Measurements from ENCODE around the gene MB21D2. TPM values are rescaled to one million over a fixed set of nuclear protein-coding genes. Genes with fewer than 3 reads are reported as not detected.

The MB21D2 gene
- total RNA-seq, 1 donor from 2014 or later, result 8.9 TPM

DNA sequence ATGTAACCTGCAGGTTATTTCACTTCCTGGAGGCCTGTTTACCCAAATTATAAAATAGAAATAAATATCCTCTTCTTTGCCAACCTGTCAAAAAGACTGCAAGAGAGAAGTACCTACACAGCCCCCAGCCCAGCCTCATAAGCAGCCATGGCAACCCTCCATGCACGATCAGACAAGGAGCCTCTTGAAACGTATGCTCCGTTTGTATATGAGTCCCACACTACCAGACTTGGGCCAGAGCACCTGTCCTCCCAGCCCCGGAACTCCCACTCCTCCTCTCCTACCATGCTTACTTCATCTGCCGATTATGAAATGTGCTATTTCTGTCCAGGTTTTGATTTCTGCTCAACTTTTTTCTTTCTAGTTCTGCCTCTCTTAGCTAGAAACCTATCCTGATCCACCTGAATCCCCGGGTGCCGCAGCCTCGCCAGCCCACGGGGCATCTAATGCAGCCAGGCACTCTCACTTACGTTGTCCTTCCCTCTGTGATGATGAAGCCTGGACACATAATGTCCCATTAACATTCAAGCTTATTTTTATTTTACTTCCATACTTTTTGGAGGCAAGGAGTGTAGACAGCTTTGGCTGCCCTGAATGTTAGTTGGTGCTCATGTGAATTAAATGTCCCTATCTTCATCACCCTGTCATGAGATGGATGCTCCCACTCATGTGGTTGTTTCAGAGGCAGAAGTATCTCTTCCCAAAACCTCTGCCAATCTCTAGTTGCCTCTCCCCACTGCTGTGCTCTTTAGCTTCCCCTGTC lies 73.8 kb downstream of the MB21D2 start:
- Mint-ChIP-seq H3K4me1 (ENCODE audit: low read depth) (peaks cover 33% of the 10 kb centered on the region), H3K27ac (ENCODE audit: unreplicated experiment) (no peak overlapping the region)
- TF ChIP-seq, protein P1, sequence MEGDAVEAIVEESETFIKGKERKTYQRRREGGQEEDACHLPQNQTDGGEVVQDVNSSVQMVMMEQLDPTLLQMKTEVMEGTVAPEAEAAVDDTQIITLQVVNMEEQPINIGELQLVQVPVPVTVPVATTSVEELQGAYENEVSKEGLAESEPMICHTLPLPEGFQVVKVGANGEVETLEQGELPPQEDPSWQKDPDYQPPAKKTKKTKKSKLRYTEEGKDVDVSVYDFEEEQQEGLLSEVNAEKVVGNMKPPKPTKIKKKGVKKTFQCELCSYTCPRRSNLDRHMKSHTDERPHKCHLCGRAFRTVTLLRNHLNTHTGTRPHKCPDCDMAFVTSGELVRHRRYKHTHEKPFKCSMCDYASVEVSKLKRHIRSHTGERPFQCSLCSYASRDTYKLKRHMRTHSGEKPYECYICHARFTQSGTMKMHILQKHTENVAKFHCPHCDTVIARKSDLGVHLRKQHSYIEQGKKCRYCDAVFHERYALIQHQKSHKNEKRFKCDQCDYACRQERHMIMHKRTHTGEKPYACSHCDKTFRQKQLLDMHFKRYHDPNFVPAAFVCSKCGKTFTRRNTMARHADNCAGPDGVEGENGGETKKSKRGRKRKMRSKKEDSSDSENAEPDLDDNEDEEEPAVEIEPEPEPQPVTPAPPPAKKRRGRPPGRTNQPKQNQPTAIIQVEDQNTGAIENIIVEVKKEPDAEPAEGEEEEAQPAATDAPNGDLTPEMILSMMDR (IDR thresholded peaks at IDR 0.05), result no peak

DNA sequence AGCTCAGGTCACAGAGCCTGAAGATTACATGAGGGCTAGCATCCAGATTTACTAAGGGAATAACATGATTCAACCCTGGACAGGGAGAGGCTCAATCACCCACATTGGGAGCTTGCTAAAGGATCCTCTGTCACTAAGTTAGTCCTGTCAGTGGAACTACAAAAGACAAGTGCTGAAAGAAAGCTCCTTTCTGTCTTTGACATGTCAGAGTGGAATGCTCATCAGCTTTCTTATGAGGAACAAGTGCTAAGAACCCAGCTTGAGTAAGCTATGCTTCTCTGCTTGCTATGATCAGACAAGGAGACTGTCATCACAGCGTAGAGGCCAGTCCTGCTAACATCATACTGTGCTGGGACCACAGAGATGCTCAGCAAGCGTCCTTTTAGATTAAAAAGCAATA lies 74.5 kb downstream of the MB21D2 start:
- TF ChIP-seq, protein P1 (IDR thresholded peaks at IDR 0.05), result no peak

More for the DNA sequence above, 73.8 kb downstream of the MB21D2 start:
- Mint-ChIP-seq H3K4me3 (ENCODE audit: unreplicated experiment) (no peak overlapping the region), H3K9me3 (ENCODE audit: low read depth) (no peaks in the 10 kb centered on the region), H3K36me3 (ENCODE audit: low read depth) (no peaks in the 10 kb centered on the region), H3K27me3 (ENCODE audit: low read depth) (no peaks in the 10 kb centered on the region)
- DNase-seq (ENCODE audit: low spot score), result no peak

DNA sequence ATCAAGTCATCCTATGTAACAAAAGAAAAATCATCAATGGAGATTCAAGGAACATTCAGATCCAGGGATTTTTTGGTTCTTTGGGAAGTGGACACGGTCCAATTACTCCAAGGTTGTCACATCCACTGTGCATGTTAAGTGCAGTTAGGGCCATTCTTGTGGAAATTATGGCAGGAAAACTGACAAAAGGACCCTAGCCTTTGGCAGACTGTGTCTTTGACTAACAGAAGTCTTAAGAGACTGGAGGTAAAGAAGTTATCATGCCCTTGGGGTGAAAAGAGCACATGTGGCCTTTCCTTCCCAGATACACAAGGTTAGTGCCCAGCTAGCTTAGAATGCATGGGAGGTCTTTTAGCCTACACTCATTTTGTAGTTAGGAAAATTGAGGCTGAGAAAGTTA lies 74.9 kb downstream of the MB21D2 start:
- TF ChIP-seq, protein P1 (IDR thresholded peaks at IDR 0.05), result no peak
- no peaks in the 10 kb centered on the region for H3K9me3 Mint-ChIP-seq (ENCODE audit: low read depth)
- H3K4me1 Mint-ChIP-seq (ENCODE audit: low read depth), result peaks cover 21% of the 10 kb centered on the region
- no peak overlapping the region for H3K4me3 Mint-ChIP-seq (ENCODE audit: unreplicated experiment)
- H3K36me3 Mint-ChIP-seq (ENCODE audit: low read depth), result no peaks in the 10 kb centered on the region
- H3K27me3 Mint-ChIP-seq (ENCODE audit: low read depth), result no peaks in the 10 kb centered on the region
- no peak for DNase-seq (ENCODE audit: low spot score)
- no peak overlapping the region for H3K27ac Mint-ChIP-seq (ENCODE audit: unreplicated experiment)

More for the DNA sequence above, 74.5 kb downstream of the MB21D2 start:
- no peaks in the 10 kb centered on the region for H3K36me3 Mint-ChIP-seq (ENCODE audit: low read depth)
- H3K9me3 Mint-ChIP-seq (ENCODE audit: low read depth), result no peaks in the 10 kb centered on the region
- H3K4me1 Mint-ChIP-seq (ENCODE audit: low read depth), result peaks cover 25% of the 10 kb centered on the region
- no peak overlapping the region for H3K27ac Mint-ChIP-seq (ENCODE audit: unreplicated experiment)
- no peaks in the 10 kb centered on the region for H3K27me3 Mint-ChIP-seq (ENCODE audit: low read depth)
- no peak for DNase-seq (ENCODE audit: low spot score)
- no peak overlapping the region for H3K4me3 Mint-ChIP-seq (ENCODE audit: unreplicated experiment)

DNA sequence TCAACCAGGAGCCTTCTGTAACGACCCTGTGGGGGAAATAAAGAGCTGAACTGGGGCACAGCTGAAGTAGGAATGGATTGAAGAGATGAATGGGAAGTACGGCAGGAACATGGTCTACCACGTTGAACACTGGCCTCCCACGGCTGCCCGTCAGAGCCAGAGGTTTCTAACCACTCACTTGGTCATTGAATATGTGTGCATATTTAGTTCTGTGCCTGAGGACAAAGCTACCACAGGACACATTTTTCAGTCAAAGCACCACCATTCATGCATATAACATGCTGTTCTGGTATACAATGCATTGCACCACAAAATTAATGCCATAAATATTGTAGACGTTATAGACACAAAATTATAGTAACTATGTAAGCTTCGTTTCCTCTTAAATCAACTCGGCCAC lies 75.5 kb downstream of the MB21D2 start:
- TF ChIP-seq, protein P1 (IDR thresholded peaks at IDR 0.05), result no peak
- H3K36me3 Mint-ChIP-seq (ENCODE audit: low read depth), result no peaks in the 10 kb centered on the region
- H3K27ac Mint-ChIP-seq (ENCODE audit: unreplicated experiment), result no peak overlapping the region
- H3K9me3 Mint-ChIP-seq (ENCODE audit: low read depth), result no peaks in the 10 kb centered on the region
- no peaks in the 10 kb centered on the region for H3K27me3 Mint-ChIP-seq (ENCODE audit: low read depth)
- peaks cover 15% of the 10 kb centered on the region for H3K4me1 Mint-ChIP-seq (ENCODE audit: low read depth)
- no peak for DNase-seq (ENCODE audit: low spot score)
- H3K4me3 Mint-ChIP-seq (ENCODE audit: unreplicated experiment), result no peak overlapping the region

DNA sequence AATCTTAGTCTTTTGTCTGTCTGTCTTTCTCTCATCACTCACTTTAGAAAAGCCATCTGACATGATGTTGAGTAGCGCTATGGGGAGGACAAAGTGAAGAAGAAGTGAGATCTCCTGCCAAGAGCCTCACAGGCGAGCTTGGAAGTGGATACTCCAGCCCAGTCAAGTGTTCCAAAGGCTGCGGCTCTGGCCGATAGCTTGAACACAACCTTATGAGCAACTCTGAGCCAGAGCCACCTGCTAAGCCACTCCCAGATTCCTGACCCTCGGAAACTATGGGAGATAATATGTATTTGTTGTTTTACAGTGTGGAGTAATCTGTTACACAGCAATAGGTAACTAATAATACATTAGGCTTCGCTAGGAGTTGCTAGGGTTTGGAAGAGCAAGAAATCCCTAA lies 76.2 kb downstream of the MB21D2 start:
- no peak for DNase-seq (ENCODE audit: low spot score)
- Mint-ChIP-seq H3K9me3 (ENCODE audit: low read depth) (no peaks in the 10 kb centered on the region), H3K36me3 (ENCODE audit: low read depth) (no peaks in the 10 kb centered on the region), H3K4me3 (ENCODE audit: unreplicated experiment) (no peak overlapping the region), H3K4me1 (ENCODE audit: low read depth) (peaks cover 11% of the 10 kb centered on the region), H3K27me3 (ENCODE audit: low read depth) (no peaks in the 10 kb centered on the region), H3K27ac (ENCODE audit: unreplicated experiment) (no peak overlapping the region)
- TF ChIP-seq, protein P1 (IDR thresholded peaks at IDR 0.05), result no peak

All from chondrocyte (in vitro differentiated cells).